ENCODE data around the gene KRTAP4-11. TPM values are rescaled to one million over a fixed set of nuclear protein-coding genes. Genes with fewer than 3 reads are reported as not detected.
"Not testable (repeated sequence)": the region's sequence is repeated elsewhere in the genome, so short reads cannot be mapped to it uniquely, and the experiment has no call there.

KRTAP4-11 gene
- not detected for total RNA-seq

GRCh38 chr17:41117846-41118386, at the start of gene KRTAP4-11:
TSS of gene KRTAP4-11 (minus strand) at chr17:41118373. CDS start at chr17:41118315, 58 bp downstream.
- not testable (repeated sequence) for TF ChIP-seq CTCF (IDR thresholded peaks at IDR 0.05; ENCODE audit: low read depth)

GRCh38 chr17:41167561-41167960, 49.4 kb upstream of the KRTAP4-11 start:
- TF ChIP-seq CTCF (IDR thresholded peaks at IDR 0.05; ENCODE audit: low read depth) = no peak

- TF ChIP-seq CTCF (IDR thresholded peaks at IDR 0.05; ENCODE audit: low read depth) = no peak
Observed at GRCh38 chr17:41163828-41164227, 45.7 kb upstream of the KRTAP4-11 start.

DNA sequence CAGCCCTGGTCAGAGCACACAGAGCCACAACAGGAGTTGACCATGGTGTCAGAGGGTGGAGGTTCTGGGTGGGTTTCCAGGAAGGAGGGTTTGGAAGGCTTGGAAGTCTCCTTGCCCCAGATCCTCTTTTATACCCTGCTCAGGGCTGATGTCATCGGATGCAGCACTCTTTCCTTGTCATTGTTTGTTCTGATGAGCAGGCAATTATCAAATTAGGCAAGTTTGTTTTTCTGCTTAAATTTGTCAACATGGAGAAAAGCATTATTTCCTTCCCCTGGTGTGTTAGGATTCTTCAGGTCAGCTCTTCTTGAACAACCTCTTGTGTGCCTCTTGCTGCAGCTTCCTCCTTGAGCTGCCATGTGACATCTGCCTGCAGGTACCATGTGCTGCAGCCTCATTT, 42.5 kb upstream of the KRTAP4-11 start, which contains the start of gene KRTAP4-4:
Gene KRTAP4-4, minus strand, starts transcription at position 101 of the 400 bp plus-strand sequence. Its CDS starts 57 bp downstream, at position 44.
- no peak for TF ChIP-seq CTCF (IDR thresholded peaks at IDR 0.05; ENCODE audit: low read depth)

- no peak for TF ChIP-seq CTCF (IDR thresholded peaks at IDR 0.05; ENCODE audit: low read depth)
Observed at GRCh38 chr17:41153856-41154255, 35.7 kb upstream of the KRTAP4-11 start.

- TF ChIP-seq CTCF (IDR thresholded peaks at IDR 0.05; ENCODE audit: low read depth) = no peak
Observed at GRCh38 chr17:41151525-41151924, 33.4 kb upstream of the KRTAP4-11 start.

- TF ChIP-seq CTCF (IDR thresholded peaks at IDR 0.05; ENCODE audit: low read depth) = no peak
Observed at GRCh38 chr17:41150026-41150425, 31.9 kb upstream of the KRTAP4-11 start.
